ENCODE results near the gene ADNP.
"Not testable (repeated sequence)": the region's sequence is repeated elsewhere in the genome, so short reads cannot be mapped to it uniquely, and the experiment has no call there.

Gene ADNP

DNA sequence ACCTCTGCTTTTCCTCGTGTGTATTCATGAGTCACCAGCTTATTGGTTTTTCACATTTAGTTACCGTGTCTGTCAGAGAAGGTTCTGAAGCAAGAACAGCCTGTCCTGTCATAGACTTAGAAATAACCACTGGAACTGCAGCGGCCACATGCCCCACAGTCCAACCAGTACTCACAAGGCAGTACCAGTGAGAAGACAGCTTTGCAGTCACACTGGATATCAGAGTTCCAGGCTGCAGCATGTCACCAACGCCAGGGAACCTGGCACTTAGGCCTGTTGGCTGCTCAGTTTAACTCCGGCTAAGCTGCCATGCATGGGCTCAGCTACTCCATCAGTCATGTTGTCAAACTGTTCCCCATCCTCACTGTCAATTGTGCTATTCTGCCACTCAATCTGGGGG lies 40.1 kb downstream of the ADNP start:
- Histone ChIP-seq H3K36me3 (peaks cover 77% of the 10 kb centered on the region), H3K4me3 (ENCODE audit: low read depth in 1 of 2, low read length in 1 of 2) (no peak overlapping the region), H3K27ac (no peak overlapping the region), H3K9me3 (no peaks in the 10 kb centered on the region), H3K27me3 (no peaks in the 10 kb centered on the region), H3K4me1 (ENCODE audit: control insufficient read depth in 1 of 2, insufficient read depth in 1 of 2, low read depth in 1 of 2, low read length in 1 of 2) (no peaks in the 10 kb centered on the region)
- TF ChIP-seq, protein P1, sequence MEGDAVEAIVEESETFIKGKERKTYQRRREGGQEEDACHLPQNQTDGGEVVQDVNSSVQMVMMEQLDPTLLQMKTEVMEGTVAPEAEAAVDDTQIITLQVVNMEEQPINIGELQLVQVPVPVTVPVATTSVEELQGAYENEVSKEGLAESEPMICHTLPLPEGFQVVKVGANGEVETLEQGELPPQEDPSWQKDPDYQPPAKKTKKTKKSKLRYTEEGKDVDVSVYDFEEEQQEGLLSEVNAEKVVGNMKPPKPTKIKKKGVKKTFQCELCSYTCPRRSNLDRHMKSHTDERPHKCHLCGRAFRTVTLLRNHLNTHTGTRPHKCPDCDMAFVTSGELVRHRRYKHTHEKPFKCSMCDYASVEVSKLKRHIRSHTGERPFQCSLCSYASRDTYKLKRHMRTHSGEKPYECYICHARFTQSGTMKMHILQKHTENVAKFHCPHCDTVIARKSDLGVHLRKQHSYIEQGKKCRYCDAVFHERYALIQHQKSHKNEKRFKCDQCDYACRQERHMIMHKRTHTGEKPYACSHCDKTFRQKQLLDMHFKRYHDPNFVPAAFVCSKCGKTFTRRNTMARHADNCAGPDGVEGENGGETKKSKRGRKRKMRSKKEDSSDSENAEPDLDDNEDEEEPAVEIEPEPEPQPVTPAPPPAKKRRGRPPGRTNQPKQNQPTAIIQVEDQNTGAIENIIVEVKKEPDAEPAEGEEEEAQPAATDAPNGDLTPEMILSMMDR (IDR thresholded peaks at IDR 0.05) = no peak

DNA sequence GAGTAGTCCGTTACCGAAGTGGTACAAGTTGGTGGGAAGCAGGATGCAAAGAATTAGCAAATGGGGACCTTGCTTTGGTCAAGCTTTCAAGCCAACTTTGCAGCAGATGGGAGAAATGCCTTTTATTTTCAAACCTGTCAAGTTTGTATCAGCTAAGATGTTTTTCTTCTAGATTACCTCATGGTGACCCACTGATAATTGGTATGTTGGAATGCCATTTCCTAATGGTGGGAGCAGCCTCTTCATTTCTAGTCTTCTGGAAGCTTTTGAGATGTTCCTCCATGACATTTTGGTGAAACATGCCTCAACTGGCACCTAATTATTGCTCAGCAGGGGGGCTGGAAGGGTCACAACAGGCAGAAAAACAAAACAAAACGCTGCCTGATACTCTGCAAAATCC lies 43.7 kb downstream of the ADNP start:
- no peaks in the 10 kb centered on the region for H3K4me1 ChIP-seq (ENCODE audit: control insufficient read depth in 1 of 2, insufficient read depth in 1 of 2, low read depth in 1 of 2, low read length in 1 of 2)
- H3K9me3 ChIP-seq = no peaks in the 10 kb centered on the region
- TF ChIP-seq, protein P1 (IDR thresholded peaks at IDR 0.05) = no peak
- H3K27me3 ChIP-seq = no peaks in the 10 kb centered on the region
- H3K27ac ChIP-seq = no peak overlapping the region
- H3K4me3 ChIP-seq (ENCODE audit: low read depth in 1 of 2, low read length in 1 of 2) = no peak overlapping the region
- peaks cover 56% of the 10 kb centered on the region for H3K36me3 ChIP-seq

DNA sequence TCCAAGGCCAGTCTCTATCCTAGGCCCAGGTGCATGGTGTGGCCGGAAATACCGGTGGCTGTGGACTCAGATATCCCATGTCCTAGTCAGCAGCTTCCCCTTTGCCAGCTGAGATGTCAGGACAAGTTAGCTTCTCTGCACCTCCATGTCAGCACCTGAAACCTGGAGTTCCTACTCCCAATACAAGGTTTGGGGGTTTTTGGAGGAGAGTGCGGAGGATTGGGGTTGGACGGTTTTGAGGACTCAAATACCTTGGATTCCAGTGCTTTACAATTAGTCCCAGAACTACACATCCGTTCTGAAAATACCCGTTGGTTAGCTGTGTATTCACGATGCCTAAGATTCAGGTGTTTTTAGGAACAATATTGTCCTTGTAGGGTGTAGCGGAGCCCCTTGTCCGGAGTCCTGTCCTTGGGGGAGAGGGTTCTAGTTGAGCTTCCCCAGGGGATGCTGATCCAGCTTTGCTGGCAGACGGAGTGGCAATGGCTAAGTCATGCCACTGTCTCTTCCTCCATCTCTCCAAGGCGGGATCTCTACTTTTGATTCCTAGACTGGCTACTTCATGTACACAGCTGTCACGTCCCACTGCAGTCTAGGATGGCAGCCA lies 45.0 kb downstream of the ADNP start:
- Histone ChIP-seq H3K9me3 (no peaks in the 10 kb centered on the region), H3K36me3 (peaks cover 43% of the 10 kb centered on the region), H3K27me3 (no peaks in the 10 kb centered on the region), H3K27ac (no peak overlapping the region), H3K4me3 (ENCODE audit: low read depth in 1 of 2, low read length in 1 of 2) (no peak overlapping the region), H3K4me1 (ENCODE audit: control insufficient read depth in 1 of 2, insufficient read depth in 1 of 2, low read depth in 1 of 2, low read length in 1 of 2) (no peaks in the 10 kb centered on the region)
- TF ChIP-seq, protein P1 (IDR thresholded peaks at IDR 0.05) = no peak

DNA sequence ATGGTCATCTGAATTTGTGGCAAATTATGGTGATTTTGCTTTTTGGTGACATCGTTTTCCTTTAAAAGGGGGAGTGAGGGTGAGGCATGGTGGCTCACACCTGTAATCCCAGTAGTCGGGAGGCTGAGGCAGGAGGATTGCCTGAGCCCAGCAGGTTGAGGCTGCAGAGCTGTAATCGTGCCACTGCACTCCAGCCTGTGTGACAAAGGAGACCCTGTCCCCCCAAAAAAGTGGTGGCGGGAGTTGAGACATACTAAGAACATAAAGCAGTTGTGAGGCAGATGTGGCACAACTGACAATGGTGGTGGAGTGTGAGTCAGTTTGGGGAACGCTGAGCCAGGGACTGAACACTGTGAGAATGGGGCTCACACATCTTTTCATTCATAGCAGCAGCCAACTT lies 45.5 kb downstream of the ADNP start:
- no peak overlapping the region for H3K27ac ChIP-seq
- H3K4me3 ChIP-seq (ENCODE audit: low read depth in 1 of 2, low read length in 1 of 2) = no peak overlapping the region
- TF ChIP-seq, protein P1 (IDR thresholded peaks at IDR 0.05) = no peak
- no peaks in the 10 kb centered on the region for H3K27me3 ChIP-seq
- H3K36me3 ChIP-seq = peaks cover 38% of the 10 kb centered on the region
- no peaks in the 10 kb centered on the region for H3K9me3 ChIP-seq
- H3K4me1 ChIP-seq (ENCODE audit: control insufficient read depth in 1 of 2, insufficient read depth in 1 of 2, low read depth in 1 of 2, low read length in 1 of 2) = no peaks in the 10 kb centered on the region

DNA sequence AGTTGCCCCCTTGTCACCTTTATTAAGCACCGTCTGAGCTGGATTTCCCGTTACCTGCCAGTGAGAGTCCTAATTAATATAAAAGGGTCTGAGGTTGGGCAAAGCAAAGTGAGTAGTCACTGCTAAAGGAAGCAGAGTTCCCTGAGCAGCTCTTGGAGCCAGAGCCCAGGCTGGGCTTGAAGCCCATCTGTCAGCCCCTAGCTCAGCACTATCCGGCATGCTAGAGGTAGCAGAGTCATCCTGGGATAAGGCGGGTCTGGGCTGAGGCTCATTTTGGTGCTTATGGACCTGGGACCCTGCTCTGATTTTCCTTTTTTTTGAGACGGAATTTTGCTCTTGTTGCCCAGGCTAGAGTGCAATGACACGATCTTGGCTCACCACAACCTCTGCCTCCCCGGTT lies 46.2 kb downstream of the ADNP start:
- peaks cover 30% of the 10 kb centered on the region for H3K36me3 ChIP-seq
- no peak overlapping the region for H3K4me3 ChIP-seq (ENCODE audit: low read depth in 1 of 2, low read length in 1 of 2)
- H3K9me3 ChIP-seq = no peaks in the 10 kb centered on the region
- H3K4me1 ChIP-seq (ENCODE audit: control insufficient read depth in 1 of 2, insufficient read depth in 1 of 2, low read depth in 1 of 2, low read length in 1 of 2) = no peaks in the 10 kb centered on the region
- no peaks in the 10 kb centered on the region for H3K27me3 ChIP-seq
- TF ChIP-seq, protein P1 (IDR thresholded peaks at IDR 0.05) = no peak
- no peak overlapping the region for H3K27ac ChIP-seq

DNA sequence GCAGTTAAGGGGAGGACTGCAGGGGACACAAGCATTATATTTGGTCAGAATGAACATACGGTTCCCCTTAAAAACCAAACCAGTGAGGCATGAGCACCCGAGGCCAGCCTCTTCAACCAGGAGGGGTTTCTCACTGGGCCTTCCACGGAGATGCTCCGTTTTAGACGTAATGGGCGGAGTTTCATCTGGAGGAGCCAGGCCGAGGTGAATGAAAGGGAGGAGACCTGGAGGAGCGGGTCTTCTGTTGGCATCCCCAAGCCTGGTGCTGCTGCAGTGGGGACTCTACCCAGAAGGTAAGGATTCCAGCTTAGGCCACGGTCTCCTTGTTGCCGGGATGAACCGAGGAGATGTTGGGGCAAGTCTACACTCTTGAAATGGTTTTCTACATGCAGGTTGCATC lies 47.4 kb downstream of the ADNP start:
- no peak overlapping the region for H3K27ac ChIP-seq
- no peak overlapping the region for H3K4me3 ChIP-seq (ENCODE audit: low read depth in 1 of 2, low read length in 1 of 2)
- no peaks in the 10 kb centered on the region for H3K27me3 ChIP-seq
- H3K36me3 ChIP-seq = peaks cover 20% of the 10 kb centered on the region
- TF ChIP-seq, protein P1 (IDR thresholded peaks at IDR 0.05) = no peak
- no peaks in the 10 kb centered on the region for H3K4me1 ChIP-seq (ENCODE audit: control insufficient read depth in 1 of 2, insufficient read depth in 1 of 2, low read depth in 1 of 2, low read length in 1 of 2)
- H3K9me3 ChIP-seq = no peaks in the 10 kb centered on the region

DNA sequence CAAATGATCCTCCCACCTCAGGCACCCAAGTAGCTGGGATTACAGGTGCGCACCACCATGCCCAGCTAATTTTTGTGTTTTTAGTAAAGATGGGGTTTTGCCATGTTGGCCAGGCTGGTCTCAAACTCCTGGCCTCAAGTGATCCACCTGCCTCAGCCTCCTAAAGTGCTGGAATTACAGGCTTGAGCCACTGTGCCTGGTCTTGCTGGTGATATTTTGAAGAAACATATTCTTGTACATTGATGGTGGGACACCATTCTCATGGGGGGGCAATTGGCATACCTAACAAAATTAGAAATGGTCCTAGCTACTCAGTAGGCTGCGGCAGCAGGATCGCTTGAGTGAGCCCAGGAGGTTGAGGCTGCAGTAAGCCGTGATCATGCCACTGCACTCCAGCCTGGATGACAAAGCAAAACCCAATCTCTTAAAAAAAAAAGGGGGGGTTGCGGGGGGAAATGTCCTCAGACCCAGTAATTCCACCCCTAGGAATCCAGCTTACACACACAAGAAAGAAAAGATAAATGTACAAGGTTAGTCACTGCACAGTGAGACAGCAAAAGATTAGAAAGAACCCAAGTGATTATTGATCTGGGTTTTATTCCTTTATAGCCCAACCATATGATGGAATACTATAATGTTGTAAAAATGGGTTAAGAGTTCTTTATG lies 49.3 kb downstream of the ADNP start:
- not testable (repeated sequence) for H3K4me3 ChIP-seq (ENCODE audit: low read depth in 1 of 2, low read length in 1 of 2); H3K9me3 ChIP-seq; H3K4me1 ChIP-seq (ENCODE audit: control insufficient read depth in 1 of 2, insufficient read depth in 1 of 2, low read depth in 1 of 2, low read length in 1 of 2); H3K36me3 ChIP-seq; H3K27me3 ChIP-seq; H3K27ac ChIP-seq

Data from neutrophil (primary cell).